ENCODE results near the gene NMS. TPM values are rescaled to one million over a fixed set of nuclear protein-coding genes. Genes with fewer than 3 reads are reported as not detected.

NMS gene
- total RNA-seq, 2 experiments from 2014 or later: not detected

DNA sequence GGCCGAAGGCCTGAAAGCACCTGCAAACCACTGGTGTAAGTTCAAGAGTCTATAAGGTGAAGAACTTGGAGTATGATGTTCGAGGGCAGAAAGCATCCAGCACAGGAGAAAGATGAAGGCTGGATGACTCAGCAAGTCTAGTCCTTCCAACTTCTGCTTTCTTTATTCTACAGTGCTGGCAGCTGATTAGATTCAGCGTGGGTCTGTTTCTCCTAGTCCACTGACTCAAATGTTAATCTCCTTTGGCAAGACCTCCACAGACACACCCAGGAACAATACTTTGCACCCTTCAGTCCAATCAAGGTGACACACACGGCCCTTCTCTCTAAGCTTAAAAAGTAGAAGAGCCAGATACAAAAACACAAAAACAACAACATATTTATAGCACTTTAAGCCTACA is 43.4 kb downstream of the NMS start:
- H3K9me3 Mint-ChIP-seq: peaks cover 4% of the 10 kb centered on the region
- peaks cover under 1% of the 10 kb centered on the region for H3K27me3 Mint-ChIP-seq
- DNase-seq: no peak
- no peak overlapping the region for H3K27ac Mint-ChIP-seq
- no peak overlapping the region for H3K4me3 Mint-ChIP-seq
- ChIA-PET POLR2A (no interaction called here), CTCF (no interaction called here)
- H3K4me1 Mint-ChIP-seq: no peaks in the 10 kb centered on the region
- no peaks in the 10 kb centered on the region for H3K36me3 Mint-ChIP-seq (ENCODE audit: low read depth)

DNA sequence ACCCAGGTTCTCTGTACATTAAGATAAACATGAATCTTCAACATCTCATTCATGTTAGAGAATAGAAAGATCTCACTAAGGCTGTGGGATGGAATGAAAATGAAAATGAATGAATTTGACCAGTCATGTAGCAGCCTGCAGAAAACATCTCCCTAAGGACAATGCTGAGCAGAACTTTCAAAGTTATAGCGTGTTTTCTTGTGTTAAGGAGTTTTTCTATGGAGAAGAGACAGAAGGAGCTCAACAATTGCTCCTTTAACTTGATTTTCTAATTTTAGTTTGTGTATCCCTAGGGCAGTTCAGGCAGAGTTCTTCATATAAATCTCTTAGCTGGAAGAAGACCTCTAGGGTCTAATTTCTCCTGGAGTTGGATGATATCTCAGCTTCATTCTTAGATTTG is 47.3 kb downstream of the NMS start:
- peaks cover 1% of the 10 kb centered on the region for H3K27me3 Mint-ChIP-seq
- POLR2A ChIA-PET: interaction anchor here (1.0 kb wide), 1 partner anchor 10 kb away, joined by 3 read pairs; no protein-coding TSS in a partner anchor

DNA sequence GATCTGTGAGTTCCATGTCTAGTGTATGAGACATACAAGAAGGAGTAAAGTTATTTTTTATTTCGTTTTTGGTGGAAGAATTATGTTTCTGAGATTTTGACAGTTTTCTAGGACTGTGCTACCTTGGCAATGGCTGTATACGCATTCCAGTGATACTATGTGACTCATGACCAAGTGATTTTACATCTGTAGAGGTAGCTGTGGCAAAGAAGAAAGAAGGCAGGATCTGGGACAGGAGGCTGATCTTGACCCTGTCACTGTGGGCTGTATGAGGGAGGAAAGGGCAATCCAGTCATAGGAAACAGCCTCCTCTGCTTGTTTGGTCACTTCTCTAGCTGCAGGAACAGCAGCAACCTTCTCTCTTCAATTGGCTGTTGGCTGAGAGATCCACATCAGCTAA is 48.5 kb downstream of the NMS start:
- Mint-ChIP-seq H3K4me1 (no peaks in the 10 kb centered on the region), H3K27ac (no peak overlapping the region), H3K27me3 (peaks cover 1% of the 10 kb centered on the region), H3K4me3 (no peak overlapping the region), H3K36me3 (ENCODE audit: low read depth) (no peaks in the 10 kb centered on the region), H3K9me3 (no peaks in the 10 kb centered on the region)
- ChIA-PET POLR2A (no interaction called here), CTCF (no interaction called here)
- DNase-seq: no peak

More for the DNA sequence above, 47.3 kb downstream of the NMS start:
- Mint-ChIP-seq H3K27ac (no peak overlapping the region), H3K4me1 (no peaks in the 10 kb centered on the region), H3K9me3 (no peaks in the 10 kb centered on the region), H3K4me3 (no peak overlapping the region), H3K36me3 (ENCODE audit: low read depth) (no peaks in the 10 kb centered on the region)
- CTCF ChIA-PET: no interaction called here
- no peak for DNase-seq

GRCh38 chr2:100520224-100520623 is 49.9 kb downstream of the NMS start:
- H3K4me3 Mint-ChIP-seq: no peak overlapping the region
- H3K27ac Mint-ChIP-seq: no peak overlapping the region
- H3K36me3 Mint-ChIP-seq (ENCODE audit: low read depth): no peaks in the 10 kb centered on the region
- CTCF ChIA-PET: no interaction called here
- no peaks in the 10 kb centered on the region for H3K9me3 Mint-ChIP-seq
- no peaks in the 10 kb centered on the region for H3K4me1 Mint-ChIP-seq
- no peak for DNase-seq
- peaks cover 1% of the 10 kb centered on the region for H3K27me3 Mint-ChIP-seq
- POLR2A ChIA-PET: no interaction called here

GRCh38 chr2:100522430-100522829 is 52.1 kb downstream of the NMS start:
- H3K9me3 Mint-ChIP-seq: no peaks in the 10 kb centered on the region
- DNase-seq: no peak
- no peak overlapping the region for H3K27ac Mint-ChIP-seq
- CTCF ChIA-PET: no interaction called here
- POLR2A ChIA-PET: no interaction called here
- H3K4me3 Mint-ChIP-seq: no peak overlapping the region
- peaks cover 1% of the 10 kb centered on the region for H3K27me3 Mint-ChIP-seq
- no peaks in the 10 kb centered on the region for H3K4me1 Mint-ChIP-seq
- H3K36me3 Mint-ChIP-seq (ENCODE audit: low read depth): no peaks in the 10 kb centered on the region

DNA sequence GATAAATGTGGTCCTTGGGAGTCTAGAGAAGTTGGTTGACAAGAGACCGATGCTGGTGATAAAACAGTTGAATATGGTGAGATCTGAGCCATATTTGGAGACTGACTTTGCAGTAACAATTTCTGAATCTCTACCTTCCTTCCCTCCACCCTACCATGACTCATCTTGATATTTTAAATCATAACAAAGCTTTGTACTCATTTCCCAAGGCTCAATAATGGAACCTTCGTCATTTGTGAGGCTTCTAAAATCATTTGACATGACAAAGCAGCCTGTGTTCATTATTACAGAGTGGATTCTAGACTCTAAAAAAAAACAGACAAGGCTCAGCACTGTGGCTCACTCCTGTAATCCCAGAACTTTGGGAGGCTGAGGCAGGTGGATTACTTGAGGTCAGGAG is 54.0 kb downstream of the NMS start:
- CTCF ChIA-PET: no interaction called here
- no peaks in the 10 kb centered on the region for H3K9me3 Mint-ChIP-seq
- no peak overlapping the region for H3K27ac Mint-ChIP-seq
- H3K27me3 Mint-ChIP-seq: no peaks in the 10 kb centered on the region
- no peak for DNase-seq
- H3K4me3 Mint-ChIP-seq: no peak overlapping the region
- no peaks in the 10 kb centered on the region for H3K36me3 Mint-ChIP-seq (ENCODE audit: low read depth)
- H3K4me1 Mint-ChIP-seq: no peaks in the 10 kb centered on the region
- POLR2A ChIA-PET: no interaction called here

GRCh38 chr2:100526868-100527267 is 56.6 kb downstream of the NMS start:
- Mint-ChIP-seq H3K9me3 (no peaks in the 10 kb centered on the region), H3K27ac (no peak overlapping the region), H3K36me3 (ENCODE audit: low read depth) (no peaks in the 10 kb centered on the region), H3K4me1 (no peaks in the 10 kb centered on the region), H3K4me3 (no peak overlapping the region), H3K27me3 (no peaks in the 10 kb centered on the region)
- ChIA-PET CTCF (no interaction called here), POLR2A (interaction anchor here (1.2 kb wide), 1 partner anchor 9 kb away, joined by 3 read pairs; no protein-coding TSS in a partner anchor)
- no peak for DNase-seq

DNA sequence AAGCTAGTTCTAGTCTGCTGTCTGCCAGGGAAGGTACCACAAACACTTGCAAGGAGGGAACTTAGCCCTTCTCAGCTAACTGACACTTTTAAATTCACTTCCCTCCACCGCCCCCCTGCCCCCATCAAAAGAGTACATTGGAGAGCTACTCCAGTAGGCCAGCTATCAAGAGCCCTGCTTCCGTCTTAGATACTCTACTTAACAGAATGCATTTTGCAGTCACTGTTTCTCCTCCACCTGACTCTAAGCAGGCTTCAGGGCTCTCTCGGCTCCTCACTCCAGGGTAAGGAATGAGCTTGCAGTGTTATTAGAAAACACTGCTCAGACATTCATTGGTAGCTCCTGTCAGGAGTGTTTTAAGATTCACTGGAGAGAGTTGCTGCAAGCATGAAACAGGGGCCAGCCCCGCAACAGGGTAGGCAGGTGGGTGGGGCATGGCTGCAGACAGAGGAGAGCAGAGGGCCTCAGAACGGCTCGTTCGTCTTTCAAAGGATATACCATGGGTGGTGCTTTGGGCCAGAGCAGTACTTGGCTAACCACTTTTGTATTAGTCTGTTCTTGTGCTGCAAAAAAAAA is 57.2 kb downstream of the NMS start:
- H3K4me3 Mint-ChIP-seq: no peak overlapping the region
- no peak for DNase-seq
- no peaks in the 10 kb centered on the region for H3K4me1 Mint-ChIP-seq
- H3K9me3 Mint-ChIP-seq: no peaks in the 10 kb centered on the region
- H3K36me3 Mint-ChIP-seq (ENCODE audit: low read depth): no peaks in the 10 kb centered on the region
- ChIA-PET POLR2A (interaction anchor here (1.2 kb wide), 1 partner anchor 10 kb away, joined by 3 read pairs; no protein-coding TSS in a partner anchor), CTCF (interaction anchor here (0.8 kb wide), 1 partner anchor 64 kb away, joined by 3 read pairs; no protein-coding TSS in a partner anchor)
- H3K27me3 Mint-ChIP-seq: no peaks in the 10 kb centered on the region
- H3K27ac Mint-ChIP-seq: no peak overlapping the region

GRCh38 chr2:100529176-100529575 is 58.9 kb downstream of the NMS start:
- Mint-ChIP-seq H3K4me3 (no peak overlapping the region), H3K9me3 (peaks cover 4% of the 10 kb centered on the region), H3K27ac (no peak overlapping the region), H3K36me3 (ENCODE audit: low read depth) (no peaks in the 10 kb centered on the region), H3K4me1 (no peaks in the 10 kb centered on the region), H3K27me3 (peaks cover 2% of the 10 kb centered on the region)
- ChIA-PET CTCF (no interaction called here), POLR2A (no interaction called here)
- no peak for DNase-seq

GRCh38 chr2:100529900-100530299 is 59.6 kb downstream of the NMS start:
- H3K27ac Mint-ChIP-seq: no peak overlapping the region
- H3K27me3 Mint-ChIP-seq: peaks cover 2% of the 10 kb centered on the region
- CTCF ChIA-PET: no interaction called here
- H3K4me3 Mint-ChIP-seq: no peak overlapping the region
- no peaks in the 10 kb centered on the region for H3K36me3 Mint-ChIP-seq (ENCODE audit: low read depth)
- POLR2A ChIA-PET: no interaction called here
- no peaks in the 10 kb centered on the region for H3K4me1 Mint-ChIP-seq
- peaks cover 4% of the 10 kb centered on the region for H3K9me3 Mint-ChIP-seq
- no peak for DNase-seq

Other genes with a start within 250 kb of the NMS start
- gene LONRF2, start 148.0 kb upstream of the NMS start, total RNA-seq: under 1 TPM; 0.08 to 0.10 TPM
- gene CHST10, start 52.8 kb upstream of the NMS start, total RNA-seq: 1 to 10 TPM; 2.1 to 3.1 TPM
- gene PDCL3, start 92.5 kb downstream of the NMS start, total RNA-seq: 10 to 100 TPM; 39.6 to 40.4 TPM